ENCODE measurements around the gene RBM5. TPM values are rescaled to one million over a fixed set of nuclear protein-coding genes. Genes with fewer than 3 reads are reported as not detected.
"Not testable (repeated sequence)": the region's sequence is repeated elsewhere in the genome, so short reads cannot be mapped to it uniquely, and the experiment has no call there.

Gene RBM5
- total RNA-seq: 116 and 184 TPM in 2 replicates

GRCh38 chr3:50088725-50089608 lies at the start of gene RBM5:
Gene RBM5, plus strand, starts transcription at chr3:50088919. Its CDS starts 1,516 bp downstream, at chr3:50090435.
- DNase-seq (ENCODE audit: low read depth, low spot score): peak; percentile 78

GRCh38 chr3:50044976-50045375 lies 43.7 kb upstream of the RBM5 start:
- DNase-seq (ENCODE audit: low read depth, low spot score): no peak

- no peak for DNase-seq (ENCODE audit: low read depth, low spot score)
Observed at GRCh38 chr3:50047426-50047825, 41.3 kb upstream of the RBM5 start.

GRCh38 chr3:50050361-50050760 lies 38.4 kb upstream of the RBM5 start:
- no peak for DNase-seq (ENCODE audit: low read depth, low spot score)

- no peak for DNase-seq (ENCODE audit: low read depth, low spot score)
Observed at GRCh38 chr3:50057756-50058155, 31.0 kb upstream of the RBM5 start.

- no peak for DNase-seq (ENCODE audit: low read depth, low spot score)
Observed at GRCh38 chr3:50068134-50068533, 20.6 kb upstream of the RBM5 start.

GRCh38 chr3:50078091-50078490 lies 10.6 kb upstream of the RBM5 start:
- DNase-seq (ENCODE audit: low read depth, low spot score): no peak

- no peak for DNase-seq (ENCODE audit: low read depth, low spot score)
Observed at GRCh38 chr3:50078622-50079021, 10.1 kb upstream of the RBM5 start.

- DNase-seq (ENCODE audit: low read depth, low spot score): not testable (repeated sequence)
Observed at GRCh38 chr3:50084951-50085350, 3.8 kb upstream of the RBM5 start.

GRCh38 chr3:50089609-50089945 lies 858 bp downstream of the RBM5 start:
- no peak for DNase-seq (ENCODE audit: low read depth, low spot score)

- DNase-seq (ENCODE audit: low read depth, low spot score): no peak
Observed at GRCh38 chr3:50090984-50091383, 2.3 kb downstream of the RBM5 start.

- DNase-seq (ENCODE audit: low read depth, low spot score): no peak
Observed at GRCh38 chr3:50095352-50095998, 6.8 kb downstream of the RBM5 start.

GRCh38 chr3:50100386-50100785 lies 11.7 kb downstream of the RBM5 start:
- no peak for DNase-seq (ENCODE audit: low read depth, low spot score)

GRCh38 chr3:50100956-50101845 lies 12.5 kb downstream of the RBM5 start:
- no peak for DNase-seq (ENCODE audit: low read depth, low spot score)

- DNase-seq (ENCODE audit: low read depth, low spot score): no peak
Observed at GRCh38 chr3:50102558-50102957, 13.8 kb downstream of the RBM5 start.

GRCh38 chr3:50111757-50112156 lies 23.0 kb downstream of the RBM5 start:
- DNase-seq (ENCODE audit: low read depth, low spot score): no peak

GRCh38 chr3:50112462-50112861 lies 23.7 kb downstream of the RBM5 start:
- DNase-seq (ENCODE audit: low read depth, low spot score): no peak

- no peak for DNase-seq (ENCODE audit: low read depth, low spot score)
Observed at GRCh38 chr3:50117120-50117519, 28.4 kb downstream of the RBM5 start.

- DNase-seq (ENCODE audit: low read depth, low spot score): no peak
Observed at GRCh38 chr3:50118237-50118636, 29.5 kb downstream of the RBM5 start.

GRCh38 chr3:50119786-50120185 lies 31.1 kb downstream of the RBM5 start:
- no peak for DNase-seq (ENCODE audit: low read depth, low spot score)

- no peak for DNase-seq (ENCODE audit: low read depth, low spot score)
Observed at GRCh38 chr3:50120364-50121071, 31.8 kb downstream of the RBM5 start.
